ENCODE results near the gene XRRA1.

The XRRA1 gene

DNA sequence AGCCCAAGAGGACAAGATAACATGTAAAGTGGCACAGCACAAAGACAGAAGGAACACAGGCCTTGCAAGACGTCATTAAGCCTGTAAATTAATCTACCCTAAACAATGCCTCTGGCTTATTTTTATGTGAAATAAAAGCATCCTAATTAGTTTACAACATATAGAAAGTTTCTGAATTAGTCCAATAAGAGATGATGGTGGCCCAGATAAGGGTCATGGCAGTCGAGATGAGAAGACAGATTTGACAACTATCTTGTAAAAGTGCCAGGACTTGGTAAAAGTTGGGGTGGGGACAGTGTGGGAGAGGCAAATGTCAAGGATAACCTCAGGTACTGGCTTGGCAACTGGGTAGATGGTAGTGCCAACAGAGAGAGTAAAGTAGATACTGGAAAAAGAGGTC lies 13.6 kb downstream of the XRRA1 start:
- no peak for TF ChIP-seq CTBP1 (IDR thresholded peaks at IDR 0.05; ENCODE audit: borderline replicate concordance)
- TF ChIP-seq BHLHE40 (IDR thresholded peaks at IDR 0.05; ENCODE audit: borderline replicate concordance): no peak
- no peak for TF ChIP-seq ARNT (IDR thresholded peaks at IDR 0.05)
- no peak for TF ChIP-seq ELF4 (IDR thresholded peaks at IDR 0.05)
- no peak for TF ChIP-seq HDGF (IDR thresholded peaks at IDR 0.05; ENCODE audit: borderline replicate concordance)
- TF ChIP-seq FOXM1 (IDR thresholded peaks at IDR 0.05; ENCODE audit: borderline replicate concordance): no peak
- TF ChIP-seq, protein P1, sequence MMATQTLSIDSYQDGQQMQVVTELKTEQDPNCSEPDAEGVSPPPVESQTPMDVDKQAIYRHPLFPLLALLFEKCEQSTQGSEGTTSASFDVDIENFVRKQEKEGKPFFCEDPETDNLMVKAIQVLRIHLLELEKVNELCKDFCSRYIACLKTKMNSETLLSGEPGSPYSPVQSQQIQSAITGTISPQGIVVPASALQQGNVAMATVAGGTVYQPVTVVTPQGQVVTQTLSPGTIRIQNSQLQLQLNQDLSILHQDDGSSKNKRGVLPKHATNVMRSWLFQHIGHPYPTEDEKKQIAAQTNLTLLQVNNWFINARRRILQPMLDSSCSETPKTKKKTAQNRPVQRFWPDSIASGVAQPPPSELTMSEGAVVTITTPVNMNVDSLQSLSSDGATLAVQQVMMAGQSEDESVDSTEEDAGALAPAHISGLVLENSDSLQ (IDR thresholded peaks at IDR 0.05): no peak
- DNase-seq (ENCODE audit: extremely low spot score): no peak
- POLR2A ChIA-PET: no interaction called here
- CTCF ChIA-PET: no interaction called here

DNA sequence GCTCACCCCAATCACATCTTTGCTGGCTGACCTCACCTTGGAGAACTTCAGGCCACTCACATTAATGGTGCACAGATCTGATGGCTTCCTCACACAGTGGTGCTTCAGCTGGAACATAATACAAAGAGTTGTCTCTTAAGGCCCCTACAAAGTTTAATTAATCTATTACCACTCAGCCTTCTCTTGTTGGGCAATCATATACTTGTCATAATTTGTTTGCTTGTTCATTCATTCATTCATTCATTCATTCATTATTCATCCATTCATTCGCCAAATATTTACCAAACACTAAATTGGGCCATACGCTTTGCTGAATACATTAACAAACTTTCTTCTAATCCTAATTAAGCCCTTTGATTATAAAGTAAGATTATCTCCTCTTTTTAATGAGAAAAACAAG lies 15.1 kb downstream of the XRRA1 start:
- DNase-seq (ENCODE audit: extremely low spot score): no peak
- ChIA-PET POLR2A (interaction anchor here (0.9 kb wide), 1 partner anchor 55 kb away, joined by 3 read pairs; no protein-coding TSS in a partner anchor), CTCF (no interaction called here)
- no peak for TF ChIP-seq TARDBP (IDR thresholded peaks at IDR 0.05)

DNA sequence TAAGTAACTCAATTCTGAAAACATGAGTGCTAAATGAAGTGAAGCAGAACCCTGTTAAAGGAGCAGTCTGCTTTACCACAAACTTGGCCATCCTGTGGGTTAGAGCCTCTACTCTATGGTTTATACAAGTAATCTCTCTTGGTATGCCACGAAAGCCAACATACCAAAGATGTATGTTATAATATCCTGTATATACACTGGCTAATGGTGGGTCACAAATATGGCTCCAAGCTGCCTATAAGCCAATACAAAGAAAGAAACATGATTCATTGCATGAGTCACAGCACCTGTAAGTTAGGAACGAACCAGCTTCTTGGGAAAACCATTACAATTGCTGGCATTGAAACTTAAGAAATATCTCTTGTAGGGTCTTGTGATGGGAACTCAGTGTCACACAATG lies 16.1 kb downstream of the XRRA1 start:
- TF ChIP-seq CTBP1 (IDR thresholded peaks at IDR 0.05; ENCODE audit: borderline replicate concordance) (no peak), FOXK2 (IDR thresholded peaks at IDR 0.05) (no peak), ZNF384 (IDR thresholded peaks at IDR 0.05) (no peak), NFRKB (IDR thresholded peaks at IDR 0.05) (no peak), LEF1 (IDR thresholded peaks at IDR 0.05; ENCODE audit: borderline replicate concordance) (no peak), TARDBP (IDR thresholded peaks at IDR 0.05) (no peak), SP1 (IDR thresholded peaks at IDR 0.05) (no peak), BHLHE40 (IDR thresholded peaks at IDR 0.05; ENCODE audit: borderline replicate concordance) (no peak), SUZ12 (IDR thresholded peaks at IDR 0.05) (no peak), ELF4 (IDR thresholded peaks at IDR 0.05) (no peak), L3MBTL2 (conservative IDR thresholded peaks at IDR 0.05) (no peak), FOXA1 (IDR thresholded peaks at IDR 0.05) (no peak), FOXM1 (IDR thresholded peaks at IDR 0.05; ENCODE audit: borderline replicate concordance) (no peak), HDGF (IDR thresholded peaks at IDR 0.05; ENCODE audit: borderline replicate concordance) (no peak), ARNT (IDR thresholded peaks at IDR 0.05) (no peak)
- TF ChIP-seq, protein P1 (IDR thresholded peaks at IDR 0.05): no peak
- no peak for DNase-seq (ENCODE audit: extremely low spot score)
- CTCF ChIA-PET: no interaction called here
- POLR2A ChIA-PET: interaction anchor here (0.8 kb wide), 1 partner anchor 16 kb away, joined by 4 read pairs; the partner anchor contains the start of genes SPCS2 and XRRA1

DNA sequence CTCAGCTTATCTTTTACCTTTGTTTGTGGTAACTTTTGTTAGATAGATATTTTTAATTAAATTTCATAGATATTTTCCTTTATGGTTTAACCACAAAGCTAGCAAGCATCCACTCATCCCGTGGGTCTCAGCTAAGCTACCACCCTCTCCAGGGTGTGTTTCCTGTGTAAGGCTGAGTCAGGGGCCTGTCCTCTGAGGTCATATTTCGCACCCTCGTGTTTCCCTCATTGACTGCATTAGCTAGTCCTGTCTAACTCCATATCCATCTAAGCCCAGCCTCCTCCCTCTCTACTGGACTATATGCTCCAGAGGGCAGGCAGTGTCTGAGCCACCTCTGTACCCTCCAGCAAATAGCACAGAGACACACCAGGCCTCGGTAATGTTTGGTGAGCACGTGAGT lies 16.7 kb downstream of the XRRA1 start:
- POLR2A ChIA-PET: interaction anchor here (0.8 kb wide), 1 partner anchor 17 kb away, joined by 4 read pairs; the partner anchor contains the start of genes SPCS2 and XRRA1
- TF ChIP-seq ARNT (IDR thresholded peaks at IDR 0.05) (no peak), FOXA1 (IDR thresholded peaks at IDR 0.05) (no peak)
- CTCF ChIA-PET: interaction anchor here (0.6 kb wide), 1 partner anchor 127 kb away, joined by 7 read pairs; no protein-coding TSS in a partner anchor
- DNase-seq (ENCODE audit: extremely low spot score): no peak

DNA sequence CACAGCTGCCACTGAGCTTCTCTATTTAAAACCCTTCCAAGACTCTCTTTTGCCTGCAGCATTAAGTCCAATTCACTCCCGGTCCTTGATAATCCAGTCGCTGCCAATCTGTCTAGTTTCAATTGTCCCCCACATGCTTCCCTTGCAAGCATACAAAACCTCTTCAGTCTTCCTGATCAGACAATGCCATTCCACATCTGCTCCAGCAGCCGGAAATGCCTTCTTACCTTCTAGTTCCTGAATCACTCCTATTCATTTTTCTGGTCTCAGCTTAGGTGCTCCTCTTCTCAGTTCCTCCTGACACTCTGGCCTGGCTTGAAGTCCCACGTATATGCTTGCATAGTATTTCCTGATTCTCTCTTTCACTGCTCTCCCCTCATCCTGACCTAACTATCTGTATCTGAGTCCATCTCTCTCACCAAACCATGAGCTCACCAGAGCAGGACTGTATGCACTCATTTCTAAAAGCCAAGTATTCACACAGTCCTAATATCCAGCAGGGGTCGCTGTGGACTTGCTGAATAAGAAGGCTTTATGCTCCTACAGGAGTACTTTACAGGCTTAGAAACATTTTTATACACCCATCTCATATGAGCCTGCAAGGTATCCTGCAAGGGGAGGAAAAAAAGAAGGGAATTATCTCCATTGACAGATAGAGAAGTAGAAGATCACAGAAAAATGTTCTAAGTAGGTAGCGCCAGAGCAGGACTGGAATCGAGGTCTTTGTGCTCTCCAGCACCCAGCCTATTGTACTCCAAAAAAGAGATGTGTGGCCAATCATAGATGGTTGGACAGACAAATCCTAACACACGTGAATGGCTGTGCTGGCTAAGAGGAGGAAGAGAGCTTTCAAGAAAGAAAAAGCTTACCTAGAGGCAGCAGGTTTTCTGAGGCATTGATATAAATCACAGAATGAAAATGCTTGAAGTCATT lies 19.2 kb downstream of the XRRA1 start:
- DNase-seq (ENCODE audit: extremely low spot score): peak; percentile 60
- CTCF ChIA-PET: interaction anchor here (0.6 to 2.1 kb wide), 15 partner anchors 11 to 319 kb away, joined by 3 to 7 read pairs (median 4); no protein-coding TSS in a partner anchor
- POLR2A ChIA-PET: no interaction called here
- TF ChIP-seq NFRKB (IDR thresholded peaks at IDR 0.05): no peak
- no peak for TF ChIP-seq BHLHE40 (IDR thresholded peaks at IDR 0.05; ENCODE audit: borderline replicate concordance)

DNA sequence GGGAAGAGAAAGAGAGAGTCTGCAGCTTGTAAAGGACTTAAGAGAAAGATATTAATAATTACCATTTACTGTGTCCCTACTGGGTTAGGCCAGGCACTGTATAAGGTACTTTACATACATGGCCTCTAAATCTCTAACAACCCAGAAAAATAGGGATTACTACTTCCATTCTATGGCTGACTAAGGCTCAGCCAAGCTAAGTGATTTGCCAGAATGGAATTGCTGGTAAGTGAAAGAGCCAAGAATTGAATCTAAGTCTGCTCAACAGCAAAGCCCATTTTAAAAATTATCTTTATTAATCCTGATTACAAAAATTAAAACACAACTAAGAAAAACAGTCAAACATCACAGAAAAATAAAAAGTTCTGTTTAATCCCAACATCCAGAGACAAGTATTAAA lies 21.4 kb downstream of the XRRA1 start:
- no peak for DNase-seq (ENCODE audit: extremely low spot score)
- ChIA-PET POLR2A (no interaction called here), CTCF (no interaction called here)
- TF ChIP-seq L3MBTL2 (conservative IDR thresholded peaks at IDR 0.05): no peak
- TF ChIP-seq SUZ12 (IDR thresholded peaks at IDR 0.05): no peak
- no peak for TF ChIP-seq CTBP1 (IDR thresholded peaks at IDR 0.05; ENCODE audit: borderline replicate concordance)
- TF ChIP-seq HDGF (IDR thresholded peaks at IDR 0.05; ENCODE audit: borderline replicate concordance): no peak
- no peak for TF ChIP-seq FOXA1 (IDR thresholded peaks at IDR 0.05)
- no peak for TF ChIP-seq NFRKB (IDR thresholded peaks at IDR 0.05)
- TF ChIP-seq, protein P1 (IDR thresholded peaks at IDR 0.05): no peak
- TF ChIP-seq SP1 (IDR thresholded peaks at IDR 0.05): no peak
- TF ChIP-seq LEF1 (IDR thresholded peaks at IDR 0.05; ENCODE audit: borderline replicate concordance): no peak
- no peak for TF ChIP-seq FOXK2 (IDR thresholded peaks at IDR 0.05)
- no peak for TF ChIP-seq FOXM1 (IDR thresholded peaks at IDR 0.05; ENCODE audit: borderline replicate concordance)
- TF ChIP-seq BHLHE40 (IDR thresholded peaks at IDR 0.05; ENCODE audit: borderline replicate concordance): no peak
- no peak for TF ChIP-seq ARNT (IDR thresholded peaks at IDR 0.05)
- no peak for TF ChIP-seq ELF4 (IDR thresholded peaks at IDR 0.05)
- TF ChIP-seq TARDBP (IDR thresholded peaks at IDR 0.05): no peak
- TF ChIP-seq ZNF384 (IDR thresholded peaks at IDR 0.05): no peak
